SW480 (cell line): Measurements from ENCODE around the gene SLC26A5.
"Not testable (repeated sequence)": the region's sequence is repeated elsewhere in the genome, so short reads cannot be mapped to it uniquely, and the experiment has no call there.

ENCODE experiments used
- DNase-seq: peaks from one replicate; pipeline ENCODE4 v3.0.0-alpha.2; 2016; ENCODE audit warnings: low spot score

The SLC26A5 gene

GRCh38 chr7:103446049-103446520 lies at the start of gene SLC26A5:
Gene SLC26A5, minus strand, starts transcription at chr7:103446207. Its CDS starts 24,693 bp downstream, at chr7:103421514.
- peak; percentile 72 for DNase-seq

- no peak for DNase-seq
Measured at GRCh38 chr7:103487419-103487818, 41.4 kb upstream of the SLC26A5 start.

GRCh38 chr7:103486873-103487272 lies 40.9 kb upstream of the SLC26A5 start:
- DNase-seq: not testable (repeated sequence)

- no peak for DNase-seq
Measured at GRCh38 chr7:103480771-103481170, 34.8 kb upstream of the SLC26A5 start.

GRCh38 chr7:103474956-103475355 lies 28.9 kb upstream of the SLC26A5 start:
- DNase-seq: no peak

GRCh38 chr7:103469095-103469948 lies 23.3 kb upstream of the SLC26A5 start:
- no peak for DNase-seq

- no peak for DNase-seq
Measured at GRCh38 chr7:103466814-103467213, 20.8 kb upstream of the SLC26A5 start.

- no peak for DNase-seq
Measured at GRCh38 chr7:103462358-103462757, 16.4 kb upstream of the SLC26A5 start.

- DNase-seq: peak; percentile 86
Measured at GRCh38 chr7:103447073-103447960, 1.3 kb upstream of the SLC26A5 start.

- DNase-seq: peak; percentile 40
Measured at GRCh38 chr7:103445228-103446048, 569 bp downstream of the SLC26A5 start.

- DNase-seq: no peak
Measured at GRCh38 chr7:103439661-103440060, 6.3 kb downstream of the SLC26A5 start.

GRCh38 chr7:103437623-103438022 lies 8.4 kb downstream of the SLC26A5 start:
- no peak for DNase-seq

- peak; percentile 71 for DNase-seq
Measured at GRCh38 chr7:103432712-103433111, 13.3 kb downstream of the SLC26A5 start.

- no peak for DNase-seq
Measured at GRCh38 chr7:103425177-103425576, 20.8 kb downstream of the SLC26A5 start.

- DNase-seq: no peak
Measured at GRCh38 chr7:103423467-103424179, 22.4 kb downstream of the SLC26A5 start.

GRCh38 chr7:103420857-103421384 lies 25.1 kb downstream of the SLC26A5 start:
- no peak for DNase-seq

GRCh38 chr7:103418241-103418640 lies 27.8 kb downstream of the SLC26A5 start:
- DNase-seq: no peak

GRCh38 chr7:103413407-103413806 lies 32.6 kb downstream of the SLC26A5 start:
- no peak for DNase-seq

GRCh38 chr7:103412151-103412550 lies 33.9 kb downstream of the SLC26A5 start:
- no peak for DNase-seq

- DNase-seq: not testable (repeated sequence)
Measured at GRCh38 chr7:103405789-103406613, 40.0 kb downstream of the SLC26A5 start.
